ENCODE measurements around the gene CCDC71L.
"Not testable (repeated sequence)": the region's sequence is repeated elsewhere in the genome, so short reads cannot be mapped to it uniquely, and the experiment has no call there.

Gene CCDC71L

DNA sequence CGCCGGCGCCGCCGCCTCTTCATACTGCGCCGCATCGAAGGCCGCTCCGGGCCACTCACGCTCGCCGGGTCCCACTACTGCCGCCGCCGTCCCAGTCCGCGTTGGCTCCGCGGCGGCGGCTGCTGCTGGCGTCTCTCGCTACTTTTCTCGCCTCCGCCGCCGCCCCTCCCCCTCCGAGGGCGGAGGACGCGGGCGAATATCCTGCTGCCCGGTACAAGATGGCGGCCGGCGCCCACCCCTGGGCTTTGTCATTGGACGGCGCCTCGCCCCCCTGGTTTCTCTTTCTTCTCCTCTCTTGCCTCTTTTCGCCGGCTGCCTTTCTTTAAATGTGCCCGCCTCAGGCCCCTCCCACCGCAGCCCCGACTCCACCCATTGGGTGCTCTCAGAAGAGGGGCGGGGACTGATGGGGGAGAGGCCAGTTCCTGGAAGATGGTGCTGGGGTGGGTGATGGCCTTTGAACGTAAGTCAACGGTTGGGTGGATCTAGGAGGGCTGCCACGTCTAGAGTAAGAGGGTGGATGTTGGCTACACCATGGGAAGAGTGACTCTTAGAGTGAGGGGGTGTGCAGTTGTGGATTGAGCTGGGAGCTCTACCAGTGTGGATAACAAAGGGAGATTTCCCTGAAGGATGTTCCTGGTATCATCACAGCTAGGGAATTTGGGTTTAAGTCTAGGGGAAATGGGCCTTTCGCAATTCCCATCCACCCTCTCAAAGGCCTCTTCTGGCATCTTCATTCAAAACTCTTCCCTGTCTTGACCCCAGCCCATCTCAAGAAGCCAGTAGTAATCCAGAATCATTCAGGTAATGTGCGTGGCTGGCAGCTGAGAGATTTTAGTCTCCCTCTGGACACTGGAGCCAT lies at the start of gene CCDC71L:
Gene CCDC71L, minus strand, starts transcription at position 297 of the 859 bp plus-strand sequence. Its CDS starts 262 bp downstream, at position 35.
- peak; percentile 89 to 94 for DNase-seq

DNA sequence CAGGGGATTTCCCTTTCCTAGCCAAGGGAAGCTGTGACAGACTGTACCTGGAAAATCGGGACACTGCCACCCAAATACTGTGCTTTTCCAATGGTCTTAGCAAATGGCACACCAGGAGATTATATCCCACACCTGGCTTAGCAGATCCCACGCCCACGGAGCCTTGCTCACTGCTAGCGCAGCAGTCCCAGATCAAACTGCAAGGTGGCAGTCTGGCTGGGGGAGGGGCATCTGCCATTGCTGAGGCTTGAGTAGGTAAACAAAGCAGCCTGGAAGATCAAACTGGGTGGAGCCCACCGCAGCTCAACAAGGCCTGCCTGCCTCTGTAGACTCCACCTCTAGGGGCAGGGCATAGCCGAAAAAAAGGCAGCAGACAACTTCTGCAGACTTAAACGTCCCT lies 48.6 kb upstream of the CCDC71L start:
- not testable (repeated sequence) for DNase-seq

DNA sequence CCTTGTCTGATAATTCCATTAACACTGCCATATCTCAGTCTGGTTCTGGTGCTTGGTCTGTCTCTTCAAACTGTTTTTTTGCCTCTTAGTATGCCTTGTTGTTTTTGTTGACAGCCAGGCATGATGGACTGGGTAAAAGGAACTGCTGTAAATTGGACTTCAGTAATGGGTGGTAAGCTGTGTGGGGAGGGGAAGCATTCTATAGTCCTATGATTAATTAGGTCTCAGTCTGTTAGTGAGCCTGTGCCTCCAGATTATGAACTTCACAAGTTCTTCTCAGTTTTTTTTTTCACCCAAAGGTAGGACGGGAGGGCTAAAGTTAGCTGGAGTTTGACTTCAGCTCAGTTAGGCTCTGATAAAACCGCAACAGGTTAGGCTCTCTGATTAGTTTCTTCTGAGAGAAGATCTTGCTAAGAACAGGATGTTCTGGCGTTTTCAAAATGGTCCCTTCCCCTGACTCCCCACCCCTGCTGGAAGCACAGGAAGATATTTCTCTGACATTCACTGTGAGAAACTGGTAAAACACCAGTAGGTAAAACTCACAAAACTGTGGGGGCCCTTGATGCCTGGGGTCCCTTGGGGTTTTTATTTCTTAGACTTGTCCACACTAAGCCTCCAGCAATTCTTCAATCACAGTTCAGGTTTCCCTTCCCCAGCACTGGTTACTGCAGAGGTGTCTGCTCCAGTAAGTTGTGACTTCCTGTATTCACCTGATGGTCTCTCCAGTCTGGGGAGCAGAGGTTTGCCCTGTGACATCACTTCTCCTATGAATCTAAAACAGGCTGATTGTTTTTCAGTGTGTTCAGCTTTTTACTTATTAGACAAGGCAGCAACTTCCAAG lies 43.3 kb upstream of the CCDC71L start:
- DNase-seq: no peak

DNA sequence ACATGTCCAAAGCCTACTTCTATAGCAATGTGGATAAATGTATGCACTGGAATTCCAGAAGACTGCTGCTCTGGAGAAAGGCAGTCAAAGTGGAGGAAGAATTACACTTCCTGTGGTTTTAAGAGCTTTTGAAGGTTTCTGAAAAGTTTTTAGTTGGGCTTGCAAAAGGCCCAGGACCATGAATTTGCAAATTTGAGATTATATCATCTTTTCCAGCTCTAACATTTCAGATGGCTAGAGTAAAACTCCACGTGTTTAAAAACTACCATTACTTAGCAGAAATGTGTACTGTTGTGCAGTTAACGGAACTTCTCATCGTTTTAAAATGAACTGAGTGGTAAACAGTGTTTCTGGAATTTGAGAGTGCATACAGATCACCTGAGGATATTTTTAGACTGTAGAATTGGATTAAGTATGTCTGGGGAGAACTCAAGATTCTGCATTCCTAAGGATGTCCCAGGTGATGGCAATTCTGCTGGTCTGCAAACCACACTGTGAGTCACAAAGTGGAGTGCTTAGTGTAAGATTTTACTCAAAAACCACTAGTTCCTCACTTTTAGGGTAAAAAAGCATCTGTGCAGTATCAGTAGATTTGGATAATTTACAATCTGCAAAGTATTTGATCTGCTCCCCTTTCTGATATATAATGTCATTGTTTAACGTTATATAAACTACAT lies 32.9 kb upstream of the CCDC71L start:
- no peak for DNase-seq

DNA sequence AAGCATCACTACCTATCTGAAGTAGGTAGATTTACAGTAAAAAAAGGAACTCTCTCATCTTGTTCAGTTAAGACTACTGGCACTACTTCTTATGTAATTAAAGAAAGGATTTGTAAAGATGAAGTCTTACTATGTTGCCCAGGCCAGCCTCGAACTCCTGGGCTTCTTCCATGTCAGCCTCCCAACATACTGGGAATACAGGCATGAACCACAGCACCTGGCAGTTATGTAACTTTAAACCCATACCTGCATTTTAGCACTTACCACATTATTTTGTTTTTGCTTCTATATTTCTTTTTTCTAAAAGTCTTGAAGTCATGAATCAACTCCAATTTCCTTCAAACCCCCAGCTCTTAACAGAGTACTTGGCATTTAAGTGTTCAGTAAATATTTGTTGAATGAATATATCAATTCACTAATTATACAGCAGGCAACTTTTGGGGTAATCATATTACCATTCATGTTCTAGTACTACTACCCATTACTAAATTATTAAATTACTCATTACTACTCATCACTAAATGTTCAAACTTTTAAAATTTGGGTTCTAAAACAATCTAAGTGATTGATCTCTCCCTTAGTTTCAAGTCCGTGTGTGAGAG lies 31.6 kb upstream of the CCDC71L start:
- no peak for DNase-seq

DNA sequence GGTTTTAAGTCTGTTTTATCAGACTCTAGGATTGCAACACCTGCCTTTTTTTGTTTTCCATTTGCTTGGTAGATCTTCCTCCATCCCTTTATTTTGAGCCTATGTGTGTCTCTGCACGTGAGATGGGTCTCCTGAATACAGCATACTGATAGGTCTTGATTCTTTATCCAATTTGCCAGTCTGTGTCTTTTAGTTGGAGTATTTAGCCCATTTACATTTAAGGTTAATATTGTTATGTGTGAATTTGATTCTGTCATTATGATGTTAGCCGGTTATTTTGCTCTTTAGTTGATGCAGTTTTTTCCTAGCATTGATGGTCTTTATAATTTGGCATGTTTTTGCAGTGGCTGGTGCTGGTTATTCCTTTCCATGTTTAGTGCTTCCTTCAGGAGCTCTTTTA lies 27.2 kb upstream of the CCDC71L start:
- not testable (repeated sequence) for DNase-seq

DNA sequence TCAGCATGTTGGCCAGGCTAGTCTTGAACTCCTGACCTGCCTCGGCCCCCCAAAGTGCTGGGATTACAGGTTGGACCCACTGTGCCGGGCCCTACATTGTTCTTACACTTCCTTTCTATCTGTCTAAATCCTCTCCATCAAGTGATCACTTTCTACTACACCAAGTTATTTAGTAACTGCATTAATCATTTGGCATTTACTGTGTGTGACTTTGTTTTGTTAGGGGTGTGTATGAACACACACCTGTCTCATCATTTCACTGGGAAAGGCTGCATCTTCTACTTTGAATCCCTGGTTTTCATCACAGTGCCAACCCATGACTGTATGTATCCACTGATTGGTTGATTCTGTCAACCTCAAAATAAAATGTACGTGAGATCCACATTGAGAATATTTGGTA lies 23.0 kb upstream of the CCDC71L start:
- DNase-seq: no peak

DNA sequence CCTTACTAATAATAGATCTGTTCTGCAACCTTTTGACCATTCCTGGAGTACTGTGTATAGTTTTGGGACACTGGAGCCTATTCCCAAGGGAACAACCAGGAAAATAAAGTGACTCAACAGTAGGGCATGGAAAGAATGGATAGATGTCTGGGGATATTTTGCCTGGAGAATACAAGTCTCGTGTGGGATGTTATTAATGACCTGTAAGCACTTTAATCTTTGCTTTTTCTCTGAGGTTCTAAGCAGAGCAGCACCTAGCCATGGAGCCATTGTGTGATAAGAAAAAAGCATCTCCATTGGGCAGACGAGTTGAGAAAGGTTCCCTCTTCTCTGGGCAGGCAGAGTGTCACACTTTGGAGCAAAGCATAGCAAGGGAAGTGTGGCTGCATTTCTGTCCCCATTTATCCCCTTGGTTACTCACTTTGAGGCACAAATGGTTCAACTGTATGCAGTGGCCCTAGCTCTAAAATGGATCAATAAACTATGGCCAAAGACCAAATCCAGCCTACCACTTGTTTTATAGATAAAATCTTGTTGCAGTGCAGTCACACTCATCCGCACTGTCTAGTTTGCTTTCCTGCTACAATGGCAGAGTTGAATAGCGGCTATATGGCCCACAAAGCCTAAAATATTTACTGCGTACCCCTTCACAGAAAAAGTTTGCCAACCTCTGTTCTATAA lies 21.0 kb upstream of the CCDC71L start:
- DNase-seq: no peak

DNA sequence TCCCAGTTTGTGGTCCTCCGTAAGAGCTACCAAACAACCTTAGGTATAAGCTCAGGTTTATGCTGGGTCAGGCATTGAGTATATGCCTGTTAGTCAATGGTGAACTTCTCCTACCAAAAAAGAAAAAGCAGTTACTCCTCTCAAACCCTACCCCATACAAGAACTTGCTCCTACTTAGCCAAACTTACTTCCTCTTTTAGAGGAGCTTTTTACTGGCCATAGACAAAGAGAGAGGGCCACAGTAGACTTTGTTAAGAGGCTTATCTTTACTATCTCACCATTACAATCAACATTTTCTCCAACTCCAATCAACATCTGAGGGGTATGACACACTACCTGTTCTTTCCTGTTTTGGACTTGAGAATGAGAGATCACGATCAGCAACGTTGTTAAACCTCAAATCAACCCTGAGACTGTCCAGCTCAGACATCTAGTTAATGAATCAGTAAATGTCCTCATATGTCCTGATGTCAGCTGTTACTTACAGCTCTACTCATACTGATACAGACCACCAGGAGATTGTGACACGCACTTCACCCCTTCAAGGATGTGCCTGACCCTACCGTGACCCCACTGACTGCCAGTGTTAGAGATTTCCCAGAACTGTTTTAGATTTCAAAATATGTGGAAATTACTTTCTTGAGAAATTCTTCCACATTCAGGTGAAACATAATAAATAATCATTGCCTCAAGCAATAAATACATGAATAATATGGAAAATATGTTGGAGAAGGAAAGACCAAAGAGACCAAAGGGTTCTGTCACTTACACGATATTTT lies 18.4 kb upstream of the CCDC71L start:
- DNase-seq: no peak

DNA sequence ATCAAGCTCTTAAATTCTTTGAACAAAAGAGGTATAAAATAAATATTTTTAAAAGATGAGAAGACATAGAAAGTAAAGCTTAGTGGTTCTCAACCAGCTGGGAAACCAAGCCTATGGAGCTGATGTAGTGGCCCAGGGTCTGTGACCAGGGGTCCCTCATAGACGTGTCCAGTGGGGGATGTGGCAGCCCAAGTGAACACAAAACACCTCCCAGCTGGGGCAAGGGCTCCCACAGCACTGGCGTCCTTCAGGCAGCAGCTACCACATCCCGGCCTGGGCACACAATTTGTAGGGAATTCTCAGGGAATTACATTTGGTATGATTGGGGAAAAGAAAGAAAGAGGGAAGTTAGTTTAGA lies 17.8 kb upstream of the CCDC71L start:
- no peak for DNase-seq

DNA sequence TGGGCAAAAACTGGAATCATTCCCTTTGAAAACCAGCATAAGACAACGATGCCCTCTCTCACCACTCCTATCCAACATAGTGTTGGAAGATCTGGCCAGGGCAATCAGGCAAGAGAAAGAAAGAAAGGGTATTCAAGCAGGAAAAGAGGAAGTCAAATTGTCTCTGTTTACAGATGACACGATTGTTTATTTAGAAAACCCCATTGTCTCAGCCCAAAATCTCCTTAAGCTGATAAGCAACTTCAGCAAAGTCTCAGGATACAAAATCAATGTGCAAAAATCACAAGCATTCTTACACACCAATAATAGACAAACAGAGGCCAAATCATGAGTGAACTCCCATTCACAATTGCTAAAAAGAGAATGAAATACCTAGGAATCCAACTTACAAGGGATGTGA lies 15.5 kb upstream of the CCDC71L start:
- not testable (repeated sequence) for DNase-seq

DNA sequence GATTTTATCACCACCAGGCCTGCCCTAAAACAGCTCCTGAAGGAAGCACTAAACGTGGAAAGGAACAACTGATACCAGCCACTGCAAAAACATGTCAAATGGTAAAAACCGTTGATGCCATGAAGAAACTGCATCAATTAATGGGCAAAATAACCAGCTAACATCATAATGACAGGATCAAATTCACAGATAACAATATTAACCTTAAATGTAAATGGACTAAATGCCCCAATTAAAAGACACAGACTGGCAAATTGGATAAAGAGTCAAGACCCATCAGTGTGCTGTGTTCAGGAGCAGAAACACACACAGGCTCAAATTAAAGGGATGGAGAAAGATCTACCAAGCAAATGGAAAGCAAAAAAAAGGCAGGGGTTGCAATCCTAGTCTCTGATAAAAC lies 12.7 kb upstream of the CCDC71L start:
- DNase-seq: not testable (repeated sequence)

DNA sequence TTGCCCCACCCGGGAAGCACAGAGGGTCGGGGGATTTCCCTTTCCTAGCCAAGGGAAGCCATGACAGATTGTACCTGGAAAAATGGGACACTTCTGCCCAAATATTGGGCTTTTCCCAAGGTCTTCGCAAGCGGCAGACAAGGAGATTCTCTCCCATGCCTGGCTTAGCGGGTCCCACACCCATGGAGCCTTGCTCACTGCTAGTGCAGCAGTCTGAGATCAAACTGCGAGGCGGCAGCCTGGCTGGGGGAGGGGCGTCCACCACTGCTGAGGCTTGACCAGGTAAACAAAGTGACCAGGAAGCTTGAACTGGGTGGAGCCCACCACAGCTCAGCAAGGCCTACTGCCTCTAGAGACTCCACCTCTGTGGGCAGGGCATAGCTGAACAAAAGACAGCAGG lies 11.0 kb upstream of the CCDC71L start:
- not testable (repeated sequence) for DNase-seq

DNA sequence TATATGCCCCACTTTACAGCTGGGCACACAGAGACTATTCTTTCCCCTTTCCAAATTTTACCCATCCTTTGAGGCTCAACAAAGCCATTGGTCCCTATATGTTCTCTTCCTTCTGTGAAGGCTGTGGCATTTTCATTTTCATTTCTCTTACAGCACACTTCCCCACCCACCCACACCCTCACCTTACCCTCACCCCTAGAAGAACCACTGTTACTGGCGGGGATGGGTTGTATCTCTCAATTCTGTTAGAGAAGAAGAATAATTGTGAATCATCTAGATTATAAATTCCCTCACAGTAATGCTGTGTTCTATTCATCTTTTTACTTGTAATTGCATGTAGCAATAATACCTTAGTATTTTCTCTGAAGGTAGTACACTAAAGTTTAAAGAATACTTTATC lies 10.2 kb upstream of the CCDC71L start:
- no peak for DNase-seq

DNA sequence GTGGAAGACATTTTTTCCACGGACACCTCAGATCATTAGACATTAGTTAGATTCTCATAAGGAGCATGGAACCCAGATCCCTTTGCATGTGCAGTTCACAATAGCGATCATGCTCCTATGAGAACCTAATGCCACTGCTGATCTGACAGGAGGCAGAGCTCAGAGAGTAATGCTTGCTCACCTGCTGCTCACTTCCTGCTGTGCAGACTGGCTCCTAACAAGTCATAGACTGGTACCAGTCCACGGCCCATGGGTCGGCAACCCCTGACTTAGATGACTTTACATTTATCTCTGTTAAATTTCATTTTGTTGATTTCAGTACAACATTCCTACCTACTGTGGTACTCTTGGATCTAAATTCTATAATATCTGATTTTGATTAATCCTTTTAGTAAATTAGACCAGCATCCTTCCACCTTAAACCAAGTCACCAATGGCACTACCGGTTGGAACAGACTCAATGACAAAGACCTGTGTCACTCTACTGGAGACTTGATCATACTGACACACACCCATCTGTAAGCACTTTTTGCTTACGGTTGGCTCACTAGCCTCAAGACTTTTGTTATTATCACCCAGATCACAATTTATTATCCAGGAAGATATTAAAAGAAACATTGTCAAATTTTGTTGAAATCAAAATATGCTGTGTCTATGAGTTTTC lies 8.0 kb upstream of the CCDC71L start:
- DNase-seq: no peak

DNA sequence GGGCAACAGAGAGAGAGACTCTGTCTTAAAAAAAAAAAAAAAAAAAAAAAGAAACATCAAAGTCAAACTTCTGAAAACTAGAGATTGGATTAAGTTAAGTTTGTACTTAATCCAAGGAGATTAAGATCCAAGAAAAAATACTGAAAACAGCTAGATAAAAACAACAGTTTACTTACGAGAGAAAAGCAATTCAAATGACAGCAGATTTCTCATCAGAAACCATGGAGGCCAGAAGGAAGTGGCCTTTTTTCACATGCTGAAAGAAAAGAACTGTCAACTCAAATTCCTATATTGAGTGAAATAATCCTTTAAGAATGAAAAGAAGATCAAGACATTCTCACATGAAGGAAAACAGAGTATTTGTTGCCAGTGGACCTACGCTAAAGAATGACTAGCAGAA lies 5.4 kb upstream of the CCDC71L start:
- DNase-seq: no peak

DNA sequence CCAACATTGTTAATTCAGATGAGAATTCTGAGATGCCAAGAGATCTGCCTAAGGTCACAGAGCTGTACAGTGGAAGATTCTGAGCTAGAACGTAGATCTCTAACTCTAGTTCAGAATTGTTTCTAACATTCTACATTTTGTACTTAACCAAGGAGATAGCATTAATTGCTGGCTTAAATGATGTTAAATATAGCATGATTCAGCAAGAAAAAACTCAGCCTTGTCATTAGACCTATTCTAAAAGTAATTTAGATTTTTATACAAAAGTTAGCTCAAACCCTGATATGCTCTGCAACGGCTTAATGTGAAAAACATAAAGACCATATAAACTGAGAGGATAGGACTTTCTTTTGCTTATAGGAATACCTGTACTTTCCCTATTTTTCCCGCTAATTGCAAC lies 3.4 kb upstream of the CCDC71L start:
- no peak for DNase-seq

DNA sequence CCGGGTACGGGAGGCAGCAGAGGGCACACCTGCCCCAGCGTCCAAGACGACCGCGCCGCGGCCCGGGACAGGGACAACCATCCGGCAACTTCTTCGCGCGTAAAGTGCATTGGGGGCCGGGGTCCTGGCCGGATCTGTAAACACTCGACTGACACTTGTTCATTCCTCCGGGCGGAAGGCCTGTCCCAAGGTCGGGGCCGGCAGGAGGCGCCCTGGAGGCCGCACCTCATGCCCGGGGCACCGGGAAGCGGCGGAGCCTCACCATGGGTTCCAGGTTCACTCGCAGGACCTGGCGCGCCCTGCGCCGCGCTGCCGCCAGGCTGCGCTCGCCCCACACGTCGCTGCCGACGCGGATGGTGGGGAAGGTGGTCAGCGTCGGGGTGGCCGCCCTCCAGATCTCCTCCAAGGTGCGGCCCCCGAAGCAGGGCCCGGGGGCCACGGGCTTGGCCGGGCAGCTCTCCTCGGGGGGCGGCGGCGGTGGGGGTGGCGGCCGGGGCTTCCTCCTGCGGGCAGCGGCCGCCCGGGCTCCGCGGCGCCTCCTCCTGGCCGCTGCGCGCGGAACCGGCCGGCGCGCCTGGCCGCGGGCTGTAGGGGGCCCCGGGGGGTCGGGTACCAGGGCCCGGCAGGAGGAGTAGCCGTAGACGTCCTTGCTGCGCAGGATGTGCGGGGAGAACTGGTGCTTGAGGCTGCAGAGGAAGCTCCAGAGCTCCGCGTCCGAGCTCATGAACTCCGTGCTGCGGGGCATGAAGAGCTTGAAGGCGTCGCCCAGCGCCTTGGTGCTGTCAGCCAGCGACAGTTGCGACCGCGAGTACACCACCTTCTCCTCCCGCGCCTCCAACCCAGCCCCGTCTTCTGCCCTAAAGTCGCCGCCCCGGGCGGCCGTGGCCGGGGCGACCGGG lies 746 bp downstream of the CCDC71L start:
- DNase-seq: peak; percentile 54 to 58

DNA sequence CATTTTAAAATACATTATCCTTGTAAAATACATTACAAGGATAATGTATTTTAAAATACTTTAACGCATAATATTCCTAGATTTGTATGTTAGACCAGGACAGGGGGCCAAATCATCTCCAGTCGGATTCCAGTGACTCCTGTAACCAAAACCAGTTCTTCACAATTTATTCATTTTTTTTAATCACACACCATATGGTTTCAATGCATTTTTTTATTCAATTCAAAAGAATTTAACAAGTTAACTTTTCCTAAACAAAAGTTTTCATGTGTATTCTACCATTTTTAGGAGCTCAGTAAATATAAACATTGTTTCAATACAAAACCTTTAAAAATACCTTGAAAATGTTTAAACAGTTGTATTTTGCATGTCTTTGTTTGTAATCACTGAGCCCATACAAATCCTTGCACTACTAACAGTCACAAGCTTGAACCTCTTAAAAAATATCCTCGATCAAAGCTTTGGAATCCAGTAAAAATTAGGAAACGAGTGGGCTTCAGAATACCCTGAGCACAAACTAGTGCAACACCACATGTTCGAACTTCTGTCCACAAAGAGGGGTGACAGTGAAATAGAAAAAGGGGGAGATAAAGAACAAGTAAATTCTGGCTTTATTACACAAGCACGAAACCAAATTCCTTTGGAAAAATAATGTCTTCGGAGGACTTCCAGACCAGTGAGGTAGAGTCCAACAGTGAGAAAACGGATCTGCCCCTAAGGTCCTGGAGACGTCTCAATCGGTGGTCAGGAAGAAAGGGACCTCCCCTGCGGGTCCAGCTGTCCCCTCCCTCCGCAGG lies 1.6 kb downstream of the CCDC71L start:
- DNase-seq: no peak

Measured in NCI-H187 (cell line).